K562 (cell line): ENCODE measurements around the gene VAMP8. TPM values are rescaled to one million over a fixed set of nuclear protein-coding genes. Genes with fewer than 3 reads are reported as not detected.
A peak's percentile ranks its signal among the peaks of the same experiment; 100 is the strongest.

Experiments
- BMI1 ChIP-seq: fragments of 150-350 bp; IDR thresholded peaks from 2 replicates; pipeline ENCODE4 v1.6.1; 2014; ENCODE audit warnings: low read length
- ELF4 ChIP-seq: fragments of 450-650 bp; formaldehyde crosslinking; IDR thresholded peaks from 2 replicates; pipeline ENCODE4 v1.4.0; 2022; ENCODE audit warnings: missing genetic modification characterization
- ETV6 ChIP-seq, 3 experiments: fragments of 150-350 bp in 1 of 3; sonication (generic) in 1 of 3; formaldehyde crosslinking in 1 of 3; IDR thresholded peaks; 2 replicates each; pipeline versions ENCODE4 v1.6.1 to v1.8.0; 2014 to 2022; ENCODE audit warnings: borderline replicate concordance in 2 of 3, low read depth in 2 of 3, antibody characterized with exemption in 1 of 3, low read length in 1 of 3, mild to moderate bottlenecking in 1 of 3, missing genetic modification reagents in 1 of 3
- GATAD2B ChIP-seq: fragments of 450-650 bp; IDR thresholded peaks from 2 replicates; pipeline ENCODE4 v1.6.1; 2017; ENCODE audit warnings: mild to moderate bottlenecking, borderline replicate concordance
- HCFC1 ChIP-seq: IDR thresholded peaks from 2 replicates; pipeline ENCODE4 v1.6.1; 2012; ENCODE audit warnings: low read depth, low read length, improper control_type of control experiment
- ILF3 ChIP-seq: fragments of 450-650 bp; IDR thresholded peaks from 2 replicates; pipeline ENCODE4 v1.6.1; 2018; ENCODE audit warnings: antibody characterized with exemption, mild to moderate bottlenecking, moderate library complexity, borderline replicate concordance
- LARP7 ChIP-seq: fragments of 450-650 bp; IDR thresholded peaks from 2 replicates; pipeline ENCODE4 v1.6.1; 2016
- LCOR ChIP-seq: sonication (generic); formaldehyde crosslinking; IDR thresholded peaks from 2 replicates; pipeline ENCODE4 v1.8.0; 2022; ENCODE audit warnings: mild to moderate bottlenecking, missing genetic modification reagents
- NR1H2 ChIP-seq: sonication (generic); formaldehyde crosslinking; IDR thresholded peaks from 2 replicates; pipeline ENCODE4 v1.4.0; 2020; ENCODE audit warnings: mild to moderate bottlenecking, missing genetic modification reagents
- PHB2 ChIP-seq: fragments of 450-650 bp; IDR thresholded peaks from 2 replicates; pipeline ENCODE4 v1.6.1; 2017; ENCODE audit warnings: low read depth
- SMARCB1 ChIP-seq: IDR thresholded peaks from 2 replicates; pipeline ENCODE4 v1.6.1; 2011; ENCODE audit warnings: improper control_type of control experiment, low read depth; ENCODE audit not compliant: insufficient read length
- SMARCC2 ChIP-seq: fragments of 450-650 bp; IDR thresholded peaks from 2 replicates; pipeline ENCODE4 v1.6.1; 2017; ENCODE audit warnings: antibody characterized with exemption, moderate library complexity, mild to moderate bottlenecking, low read depth
- SP2 ChIP-seq: IDR thresholded peaks from 2 replicates; pipeline ENCODE4 v1.6.1; 2011; ENCODE audit warnings: mild to moderate bottlenecking, low read depth, low read length, moderate library complexity; ENCODE audit not compliant: poor library complexity, severe bottlenecking; ENCODE audit errors: extremely low read depth
- STAT5B ChIP-seq: fragments of 250-450 bp; sonication (Bioruptor Pico); IDR thresholded peaks from 2 replicates; pipeline ENCODE4 v1.8.0; 2021; ENCODE audit warnings: mild to moderate bottlenecking, inconsistent platforms
- TARDBP ChIP-seq: fragments of 450-650 bp; IDR thresholded peaks from 2 replicates; pipeline ENCODE4 v1.6.1; 2016
- TEAD2 ChIP-seq: fragments of 450-650 bp; IDR thresholded peaks from 2 replicates; pipeline ENCODE4 v1.6.1; 2016; ENCODE audit warnings: missing genetic modification characterization, control low read depth, missing compliant biosample characterization
- U2AF2 ChIP-seq: fragments of 200-400 bp; formaldehyde crosslinking; optimal IDR thresholded peaks from 2 replicates; pipeline ENCODE3; 2017; ENCODE audit warnings: low read depth, mild to moderate bottlenecking, low read length
- ZBTB1 ChIP-seq: sonication (generic); formaldehyde crosslinking; IDR thresholded peaks from 2 replicates; pipeline ENCODE4 v1.8.1; 2023; ENCODE audit warnings: missing genetic modification reagents, low read depth, mild to moderate bottlenecking, borderline replicate concordance
- ZNF224 ChIP-seq: sonication (generic); formaldehyde crosslinking; IDR thresholded peaks from 2 replicates; pipeline ENCODE4 v1.8.0; 2022; ENCODE audit warnings: mild to moderate bottlenecking, missing genetic modification reagents
- ZNF316 ChIP-seq: fragments of 450-650 bp; IDR thresholded peaks from 2 replicates; pipeline ENCODE4 v1.6.1; 2016
- ZNF766 ChIP-seq: fragments of 200-800 bp; sonication (Bioruptor generic); conservative IDR thresholded peaks from 2 replicates; pipeline ENCODE4 v1.6.1; 2016; ENCODE audit warnings: missing genetic modification characterization, missing compliant biosample characterization
- polyA plus RNA-seq, 8 experiments: library from polyadenylated mRNA; depleted of rRNA in 4 of 8; stranded (reverse) in 5 of 8; unstranded in 3 of 8; fragments of >200 nt; fragmentation: Nextera tagmentation in 2 of 8; fragmentation: Illumina TruSeq in 1 of 8; extraction: Ambion mirVana in 2 of 8; extraction: Trizol in 1 of 8; gene quantifications; 2 replicates each; pipeline versions ENCODE4 v1.2.1 to v1.2.3, GENCODE V29; 2011 to 2014; ENCODE audit warnings: inconsistent platforms in 1 of 8, missing spikeins in 1 of 8
- total RNA-seq, 7 experiments: library from RNA; depleted of rRNA in 6 of 7; stranded (reverse); fragments of >200 nt in 6 of 7; fragmentation: Illumina TruSeq in 2 of 7; extraction: Trizol in 2 of 7; gene quantifications; 2 replicates each; pipeline versions ENCODE4 v1.2.1 to v1.2.3, GENCODE V29; 2011 to 2021; ENCODE audit warnings: low replicate concordance in 1 of 7
- TF ChIP-seq, protein P1 (sequence below): fragments of 450-650 bp; IDR thresholded peaks from 2 replicates; pipeline ENCODE4 v1.6.1; 2016
- TF ChIP-seq, protein P2 (sequence below): IDR thresholded peaks from 2 replicates; pipeline ENCODE4 v1.6.1; 2012; ENCODE audit warnings: low read depth, low read length, improper control_type of control experiment, borderline replicate concordance
- TF ChIP-seq, protein P3 (sequence below): fragments of 450-650 bp; formaldehyde crosslinking; IDR thresholded peaks from 2 replicates; pipeline ENCODE4 v1.4.0; 2020; ENCODE audit warnings: mild to moderate bottlenecking, moderate library complexity
- TF ChIP-seq, protein P4 (sequence below): fragments of 250-450 bp; sonication (Bioruptor Pico); IDR thresholded peaks from 2 replicates; pipeline ENCODE4 v1.5.0; 2021

The VAMP8 gene
- total and polyA plus RNA-seq, 9 of the 15 experiments (the other 6 are each of a cell fraction or from before 2014, with no cell fraction given): 107 to 571 (median 248) TPM

DNA sequence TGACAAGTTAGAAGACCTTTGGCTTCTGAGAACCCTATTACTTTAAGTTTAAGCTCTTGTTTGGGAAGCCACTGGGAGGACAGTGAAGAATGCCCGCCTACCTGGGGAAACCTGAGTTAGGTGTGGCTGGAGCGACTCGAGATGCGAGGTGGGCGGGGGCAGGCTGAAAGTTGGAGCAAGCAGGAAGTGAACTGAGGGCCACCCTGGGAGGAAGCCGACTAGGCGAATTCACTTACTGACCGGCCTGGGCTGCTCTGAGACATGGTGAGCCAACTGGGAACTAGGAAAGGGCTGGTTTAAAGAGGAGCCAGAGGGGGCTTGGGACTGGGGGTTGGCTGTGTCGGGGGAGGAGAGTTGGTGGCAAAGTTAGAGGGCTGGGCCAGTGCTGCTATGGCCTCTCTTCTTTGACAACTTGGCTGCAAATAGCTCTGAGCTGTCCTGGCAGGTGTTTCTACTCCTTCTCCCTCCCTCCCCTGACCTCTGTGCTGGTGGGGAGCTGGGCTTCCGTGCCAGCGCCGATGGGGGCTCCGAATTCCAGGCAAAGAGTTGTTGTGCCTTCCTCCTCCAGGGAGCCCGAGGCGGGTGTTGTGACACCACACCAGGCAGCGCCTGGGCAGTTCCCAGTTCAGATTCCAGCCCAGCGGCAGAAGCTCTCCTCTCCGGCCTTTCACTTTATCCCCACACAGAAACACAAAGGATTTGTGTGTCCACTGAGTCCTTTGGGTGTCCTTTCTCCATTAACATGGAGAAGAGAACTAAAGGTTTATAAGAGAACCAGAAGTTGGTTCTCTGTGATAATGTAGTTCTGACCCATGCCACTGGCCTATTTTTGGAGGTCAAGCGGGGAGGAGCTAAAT lies at the start of gene VAMP8 (continued):
- no peak for TF ChIP-seq PHB2
- no peak for TF ChIP-seq STAT5B
- TF ChIP-seq SP2: no peak
- TF ChIP-seq SMARCC2: no peak
- no peak for TF ChIP-seq ZNF316
- TF ChIP-seq, protein P1, sequence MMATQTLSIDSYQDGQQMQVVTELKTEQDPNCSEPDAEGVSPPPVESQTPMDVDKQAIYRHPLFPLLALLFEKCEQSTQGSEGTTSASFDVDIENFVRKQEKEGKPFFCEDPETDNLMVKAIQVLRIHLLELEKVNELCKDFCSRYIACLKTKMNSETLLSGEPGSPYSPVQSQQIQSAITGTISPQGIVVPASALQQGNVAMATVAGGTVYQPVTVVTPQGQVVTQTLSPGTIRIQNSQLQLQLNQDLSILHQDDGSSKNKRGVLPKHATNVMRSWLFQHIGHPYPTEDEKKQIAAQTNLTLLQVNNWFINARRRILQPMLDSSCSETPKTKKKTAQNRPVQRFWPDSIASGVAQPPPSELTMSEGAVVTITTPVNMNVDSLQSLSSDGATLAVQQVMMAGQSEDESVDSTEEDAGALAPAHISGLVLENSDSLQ: no peak
- TF ChIP-seq NR1H2 (CRISPR knock-in tag): no peak; the same call in 1 of the 2 replicates
- TF ChIP-seq, protein P2, sequence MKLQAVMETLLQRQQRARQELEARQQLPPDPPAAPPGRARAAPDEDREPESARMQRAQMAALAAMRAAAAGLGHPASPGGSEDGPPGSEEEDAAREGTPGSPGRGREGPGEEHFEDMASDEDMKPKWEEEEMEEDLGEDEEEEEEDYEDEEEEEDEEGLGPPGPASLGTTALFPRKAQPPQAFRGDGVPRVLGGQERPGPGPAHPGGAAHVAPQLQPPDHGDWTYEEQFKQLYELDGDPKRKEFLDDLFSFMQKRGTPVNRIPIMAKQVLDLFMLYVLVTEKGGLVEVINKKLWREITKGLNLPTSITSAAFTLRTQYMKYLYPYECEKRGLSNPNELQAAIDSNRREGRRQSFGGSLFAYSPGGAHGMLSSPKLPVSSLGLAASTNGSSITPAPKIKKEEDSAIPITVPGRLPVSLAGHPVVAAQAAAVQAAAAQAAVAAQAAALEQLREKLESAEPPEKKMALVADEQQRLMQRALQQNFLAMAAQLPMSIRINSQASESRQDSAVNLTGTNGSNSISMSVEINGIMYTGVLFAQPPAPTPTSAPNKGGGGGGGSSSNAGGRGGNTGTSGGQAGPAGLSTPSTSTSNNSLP: no peak
- TF ChIP-seq TEAD2 (tag): no peak
- no peak for TF ChIP-seq ZBTB1 (CRISPR knock-in tag)
- TF ChIP-seq TARDBP: no peak
- no peak for TF ChIP-seq HCFC1
- TF ChIP-seq ELF4 (CRISPR knock-in tag): no peak
- no peak for TF ChIP-seq ZNF224 (CRISPR knock-in tag)
- TF ChIP-seq GATAD2B: no peak
- TF ChIP-seq ILF3: no peak
- TF ChIP-seq U2AF2: no peak
- TF ChIP-seq, protein P3, sequence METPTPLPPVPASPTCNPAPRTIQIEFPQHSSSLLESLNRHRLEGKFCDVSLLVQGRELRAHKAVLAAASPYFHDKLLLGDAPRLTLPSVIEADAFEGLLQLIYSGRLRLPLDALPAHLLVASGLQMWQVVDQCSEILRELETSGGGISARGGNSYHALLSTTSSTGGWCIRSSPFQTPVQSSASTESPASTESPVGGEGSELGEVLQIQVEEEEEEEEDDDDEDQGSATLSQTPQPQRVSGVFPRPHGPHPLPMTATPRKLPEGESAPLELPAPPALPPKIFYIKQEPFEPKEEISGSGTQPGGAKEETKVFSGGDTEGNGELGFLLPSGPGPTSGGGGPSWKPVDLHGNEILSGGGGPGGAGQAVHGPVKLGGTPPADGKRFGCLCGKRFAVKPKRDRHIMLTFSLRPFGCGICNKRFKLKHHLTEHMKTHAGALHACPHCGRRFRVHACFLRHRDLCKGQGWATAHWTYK (CRISPR knock-in tag): peak; percentile 61; the same call in 1 of the 2 replicates
- TF ChIP-seq, protein P4, sequence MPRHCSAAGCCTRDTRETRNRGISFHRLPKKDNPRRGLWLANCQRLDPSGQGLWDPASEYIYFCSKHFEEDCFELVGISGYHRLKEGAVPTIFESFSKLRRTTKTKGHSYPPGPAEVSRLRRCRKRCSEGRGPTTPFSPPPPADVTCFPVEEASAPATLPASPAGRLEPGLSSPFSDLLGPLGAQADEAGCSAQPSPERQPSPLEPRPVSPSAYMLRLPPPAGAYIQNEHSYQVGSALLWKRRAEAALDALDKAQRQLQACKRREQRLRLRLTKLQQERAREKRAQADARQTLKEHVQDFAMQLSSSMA (CRISPR knock-in tag): no peak
- TF ChIP-seq ZNF766 (CRISPR knock-in tag): no peak
- TF ChIP-seq LCOR (CRISPR knock-in tag): no peak
- TF ChIP-seq LARP7: no peak
- no peak for TF ChIP-seq SMARCB1
- no peak for TF ChIP-seq BMI1
- TF ChIP-seq ETV6 (IDR thresholded peaks at IDR 0.05; ENCODE audit: borderline replicate concordance in 1 of 2, low read depth in 2 of 2, low read length in 1 of 2): no peak
- TF ChIP-seq ETV6 (CRISPR knock-in tag; IDR thresholded peaks at IDR 0.05; ENCODE audit: borderline replicate concordance): no peak
